Testis (tissue), 2 donors: ENCODE measurements around the gene CEP89.

Experiments
- POLR2A ChIP-seq: fragments of 450-650 bp; IDR thresholded peaks from one replicate; pipeline ENCODE4 v1.6.1; 2017; ENCODE audit warnings: antibody characterized with exemption, mild to moderate bottlenecking, moderate library complexity
- TF ChIP-seq, protein P1 (sequence below), 3 experiments: fragments of 450-650 bp in 2 of 3; fragments of 200-600 bp in 1 of 3; sonication (generic) in 1 of 3; IDR thresholded peaks; one replicate each; pipeline ENCODE4 v1.5.1; 2016 to 2019; ENCODE audit warnings: antibody characterized with exemption in 3 of 3, mild to moderate bottlenecking in 2 of 3, moderate library complexity in 1 of 3

DNA sequence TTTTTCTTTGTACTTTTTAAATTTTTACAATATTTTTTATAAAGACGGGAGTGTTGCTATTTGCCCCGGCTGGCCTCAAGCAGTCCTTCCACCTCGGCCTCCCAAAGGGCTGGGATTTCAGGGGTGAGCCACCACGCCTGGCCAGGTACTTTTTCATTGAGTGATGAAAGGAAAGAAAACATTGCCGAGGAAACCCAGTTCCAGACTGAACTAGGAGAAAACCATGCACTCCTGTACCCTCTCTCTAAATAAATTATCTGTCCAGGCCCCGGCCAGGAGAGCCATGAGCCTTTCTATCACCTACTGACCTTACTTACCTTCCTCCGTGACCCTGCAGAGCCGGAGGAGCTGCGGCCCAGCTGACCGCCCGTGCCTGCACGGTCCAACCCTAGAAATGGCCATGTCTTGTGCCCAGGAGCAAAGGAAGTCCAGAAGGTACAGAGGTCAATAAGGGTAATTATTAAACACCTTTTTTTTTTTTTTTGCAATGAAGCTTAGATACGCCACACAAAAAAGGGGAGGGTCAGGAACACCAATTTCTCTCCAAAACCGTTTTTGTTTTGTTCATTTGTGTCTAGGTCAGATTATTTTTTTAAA is 102.3 kb downstream of the CEP89 start, which contains the start of gene SLC7A9:
- TF ChIP-seq, protein P1, sequence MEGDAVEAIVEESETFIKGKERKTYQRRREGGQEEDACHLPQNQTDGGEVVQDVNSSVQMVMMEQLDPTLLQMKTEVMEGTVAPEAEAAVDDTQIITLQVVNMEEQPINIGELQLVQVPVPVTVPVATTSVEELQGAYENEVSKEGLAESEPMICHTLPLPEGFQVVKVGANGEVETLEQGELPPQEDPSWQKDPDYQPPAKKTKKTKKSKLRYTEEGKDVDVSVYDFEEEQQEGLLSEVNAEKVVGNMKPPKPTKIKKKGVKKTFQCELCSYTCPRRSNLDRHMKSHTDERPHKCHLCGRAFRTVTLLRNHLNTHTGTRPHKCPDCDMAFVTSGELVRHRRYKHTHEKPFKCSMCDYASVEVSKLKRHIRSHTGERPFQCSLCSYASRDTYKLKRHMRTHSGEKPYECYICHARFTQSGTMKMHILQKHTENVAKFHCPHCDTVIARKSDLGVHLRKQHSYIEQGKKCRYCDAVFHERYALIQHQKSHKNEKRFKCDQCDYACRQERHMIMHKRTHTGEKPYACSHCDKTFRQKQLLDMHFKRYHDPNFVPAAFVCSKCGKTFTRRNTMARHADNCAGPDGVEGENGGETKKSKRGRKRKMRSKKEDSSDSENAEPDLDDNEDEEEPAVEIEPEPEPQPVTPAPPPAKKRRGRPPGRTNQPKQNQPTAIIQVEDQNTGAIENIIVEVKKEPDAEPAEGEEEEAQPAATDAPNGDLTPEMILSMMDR (IDR thresholded peaks at IDR 0.05): no peak
- no peak for TF ChIP-seq POLR2A
